ACC112 (cell line): ENCODE measurements around the gene PRR23E.

Experiments used
- H2AFZ ChIP-seq: fragments of 200-600 bp; sonication (generic); one replicate; pipeline ENCODE4 v1.6.0; 2017; ENCODE audit warnings: antibody characterized with exemption, low read length; ENCODE audit not compliant: unreplicated experiment
- H3K27ac ChIP-seq: fragments of 200-600 bp; sonication (generic); 2 replicates; pipeline ENCODE4 v1.5.1; 2014; ENCODE audit warnings: low read depth, mild to moderate bottlenecking, antibody characterized with exemption, low read length, moderate library complexity
- H3K27me3 ChIP-seq: fragments of 200-600 bp; sonication (generic); 2 replicates; pipeline ENCODE4 v1.6.1; 2014; ENCODE audit warnings: mild to moderate bottlenecking, antibody characterized with exemption, low read length, moderate library complexity, mixed read lengths; ENCODE audit not compliant: insufficient read depth
- H3K36me3 ChIP-seq: fragments of 200-600 bp; sonication (generic); 2 replicates; pipeline ENCODE4 v1.6.1; 2016; ENCODE audit warnings: mild to moderate bottlenecking, antibody characterized with exemption, low read length, moderate library complexity, mixed read lengths; ENCODE audit not compliant: insufficient read depth
- H3K4me1 ChIP-seq: fragments of 200-600 bp; sonication (generic); one replicate; pipeline ENCODE4 v1.6.1; 2016; ENCODE audit warnings: low read length, mixed read lengths; ENCODE audit not compliant: insufficient read depth, unreplicated experiment, control insufficient read depth
- H3K4me3 ChIP-seq: fragments of 200-600 bp; sonication (generic); 2 replicates; pipeline ENCODE4 v1.5.1; 2014; ENCODE audit warnings: mild to moderate bottlenecking, low read depth, low read length
- H3K79me2 ChIP-seq: fragments of 200-600 bp; sonication (generic); one replicate; pipeline ENCODE4 v1.6.0; 2016; ENCODE audit warnings: low read length; ENCODE audit not compliant: control insufficient read depth, unreplicated experiment, insufficient read depth

The PRR23E gene

DNA sequence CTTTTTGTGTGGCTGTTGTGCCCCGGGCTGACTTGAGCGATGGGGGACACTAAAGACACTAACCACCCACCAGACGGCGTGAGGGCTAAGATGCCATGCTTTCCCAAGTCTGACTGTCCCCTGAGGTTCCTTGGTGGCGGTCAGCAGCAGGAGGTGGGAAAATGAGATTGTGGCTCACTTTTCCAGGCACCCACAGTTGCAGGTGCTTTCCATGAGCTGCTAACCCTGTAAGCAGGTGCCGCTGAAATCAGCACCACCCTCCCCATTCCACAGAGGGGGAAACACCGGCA, 17.7 kb downstream of the PRR23E start:
- Histone ChIP-seq H3K4me3 (no peak overlapping the region), H3K27me3 (peaks cover 17% of the 10 kb centered on the region), H3K36me3 (no peaks in the 10 kb centered on the region), H3K79me2 (no peaks in the 10 kb centered on the region), H3K4me1 (no peaks in the 10 kb centered on the region), H2AFZ (no peak overlapping the region), H3K27ac (no peak overlapping the region)

DNA sequence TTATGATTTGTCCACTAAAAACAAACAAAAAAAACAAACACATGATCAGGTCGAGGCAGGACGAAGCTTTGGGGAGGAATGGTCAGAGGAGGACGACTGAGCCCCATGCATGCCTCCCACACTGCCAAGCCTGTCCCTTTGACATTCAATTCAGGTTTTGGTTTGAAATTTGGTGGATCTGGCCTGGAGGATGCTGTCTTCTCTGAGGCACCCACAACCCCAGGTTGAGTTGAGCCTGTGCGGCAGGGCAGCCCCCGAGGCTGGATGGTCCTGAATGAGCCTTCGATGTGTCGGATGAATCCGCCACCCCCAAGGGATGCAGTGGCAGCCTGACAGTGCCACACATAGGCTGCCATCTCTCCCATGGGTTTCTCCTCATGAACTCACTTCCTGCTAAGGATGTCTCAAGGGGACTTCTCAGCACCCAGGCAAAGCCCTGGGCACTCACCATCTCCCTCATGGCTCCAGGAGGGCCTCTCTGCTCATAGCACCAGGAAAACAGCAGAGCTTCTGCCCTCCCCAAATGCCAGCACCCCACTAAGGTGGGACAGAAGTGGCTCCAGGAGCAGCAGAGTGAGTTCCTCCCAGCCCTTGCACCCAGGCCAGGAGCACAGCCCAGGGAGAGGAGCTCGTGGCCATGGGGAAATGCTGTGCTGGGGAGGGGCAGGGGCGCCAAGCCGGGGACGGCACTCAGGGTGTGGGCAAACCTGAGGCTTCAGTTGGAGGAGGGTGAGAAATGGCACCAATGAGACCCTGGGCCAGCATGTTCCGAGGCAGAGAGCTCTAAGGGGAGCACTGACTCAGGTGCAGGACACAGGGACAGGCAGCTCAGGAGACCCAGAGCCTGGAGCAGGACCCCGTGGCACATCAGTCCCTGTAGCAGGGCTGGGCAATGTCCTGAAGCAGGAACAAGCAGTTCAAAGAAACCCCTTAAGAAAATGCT, 18.5 kb downstream of the PRR23E start:
- no peaks in the 10 kb centered on the region for H3K36me3 ChIP-seq
- no peak overlapping the region for H3K27ac ChIP-seq
- H3K79me2 ChIP-seq: no peaks in the 10 kb centered on the region
- H3K27me3 ChIP-seq: peaks cover 17% of the 10 kb centered on the region
- H3K4me1 ChIP-seq: no peaks in the 10 kb centered on the region
- no peak overlapping the region for H3K4me3 ChIP-seq
- no peak overlapping the region for H2AFZ ChIP-seq

DNA sequence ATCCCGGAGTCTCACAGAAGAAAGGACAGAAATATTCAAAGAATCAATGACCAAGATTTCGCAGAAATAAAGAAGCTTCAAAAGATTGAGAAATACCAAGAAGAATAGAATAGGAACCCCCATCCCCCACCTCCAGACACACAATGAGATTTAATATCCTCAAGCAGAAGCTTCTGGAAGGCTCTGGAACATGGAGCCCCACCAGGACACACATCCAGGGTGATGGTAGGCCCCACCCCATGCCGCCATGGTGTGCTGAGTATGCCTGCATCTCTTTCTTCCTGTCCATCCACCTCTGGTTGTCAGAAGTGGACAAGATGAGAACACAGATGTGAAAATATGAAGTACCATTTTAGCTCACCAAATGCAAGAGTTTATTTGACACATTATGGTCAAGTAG, 19.3 kb downstream of the PRR23E start:
- Histone ChIP-seq H3K27me3 (peaks cover 17% of the 10 kb centered on the region), H2AFZ (no peak overlapping the region), H3K36me3 (no peaks in the 10 kb centered on the region), H3K4me3 (no peak overlapping the region), H3K4me1 (peaks cover 6% of the 10 kb centered on the region), H3K79me2 (no peaks in the 10 kb centered on the region), H3K27ac (no peak overlapping the region)

DNA sequence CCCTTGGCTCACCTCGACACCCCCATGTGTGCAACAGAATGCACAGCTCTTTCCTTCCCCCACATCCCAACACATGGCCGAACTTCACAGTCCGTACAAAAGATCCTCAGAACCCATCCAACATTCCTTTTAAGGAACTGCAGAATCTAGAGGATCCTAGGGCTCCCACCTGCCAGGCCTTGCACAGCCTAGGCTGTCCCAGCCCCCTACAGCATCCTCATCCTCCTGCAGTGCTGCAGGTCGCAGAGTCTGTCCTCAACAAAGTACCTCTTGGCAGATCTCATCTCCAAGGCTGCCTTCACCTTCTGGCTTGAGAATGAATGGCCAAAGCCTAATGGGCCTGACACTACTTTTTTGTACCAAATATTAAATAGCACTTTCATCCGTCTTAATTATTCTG, 19.8 kb downstream of the PRR23E start:
- Histone ChIP-seq H3K27me3 (peaks cover 17% of the 10 kb centered on the region), H3K79me2 (no peaks in the 10 kb centered on the region), H2AFZ (no peak overlapping the region), H3K27ac (no peak overlapping the region), H3K36me3 (no peaks in the 10 kb centered on the region), H3K4me1 (peaks cover 8% of the 10 kb centered on the region), H3K4me3 (no peak overlapping the region)

DNA sequence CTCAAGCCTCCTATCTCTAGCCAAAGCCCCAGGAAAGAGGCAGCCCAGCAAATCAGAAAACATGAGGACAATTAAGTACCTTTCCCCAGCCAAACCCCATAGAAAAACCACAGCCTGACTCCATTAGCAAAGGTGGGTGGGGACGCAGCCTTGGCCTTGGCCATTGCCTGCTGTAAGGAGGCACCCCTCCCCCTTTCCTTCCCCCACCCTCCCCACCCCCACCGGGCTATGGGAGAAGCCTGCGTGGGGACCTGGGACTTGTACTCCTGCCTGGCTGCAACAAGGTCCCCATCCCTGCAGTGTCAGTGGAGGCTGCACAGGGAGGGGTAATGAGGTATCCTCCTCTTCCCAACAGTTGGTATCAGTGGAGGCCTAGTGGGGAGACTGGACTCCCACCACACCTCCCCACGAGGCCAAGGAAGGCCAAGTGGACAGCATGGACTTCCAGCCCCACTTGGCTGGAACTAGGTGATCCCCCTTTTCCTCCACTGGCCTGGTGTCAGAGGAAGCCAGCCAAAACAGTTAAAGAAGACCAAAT, 20.5 kb downstream of the PRR23E start:
- H3K4me3 ChIP-seq: no peak overlapping the region
- H3K36me3 ChIP-seq: no peaks in the 10 kb centered on the region
- no peak overlapping the region for H2AFZ ChIP-seq
- H3K79me2 ChIP-seq: no peaks in the 10 kb centered on the region
- no peak overlapping the region for H3K27ac ChIP-seq
- peaks cover 17% of the 10 kb centered on the region for H3K27me3 ChIP-seq
- H3K4me1 ChIP-seq: peaks cover 8% of the 10 kb centered on the region

DNA sequence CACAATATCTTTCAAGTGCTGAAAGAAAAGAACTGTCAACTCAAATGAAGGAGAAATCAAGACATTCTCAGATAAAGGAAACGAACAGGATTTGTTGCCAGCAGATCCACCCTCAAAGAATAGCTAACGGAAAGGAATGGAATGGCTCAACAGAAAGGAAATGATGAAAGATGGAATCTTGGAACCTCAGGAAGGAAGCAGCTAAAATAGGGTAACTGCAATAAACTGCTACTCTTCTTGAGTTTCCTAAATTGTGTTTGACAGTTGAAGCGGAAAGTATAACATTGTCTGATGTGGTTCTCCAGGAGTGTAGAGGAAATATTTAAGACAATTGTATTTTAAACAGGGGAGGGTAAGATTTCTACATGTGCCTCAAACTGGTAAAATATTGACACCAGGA, 22.0 kb downstream of the PRR23E start:
- H3K79me2 ChIP-seq: no peaks in the 10 kb centered on the region
- no peaks in the 10 kb centered on the region for H3K36me3 ChIP-seq
- H3K27me3 ChIP-seq: peaks cover 15% of the 10 kb centered on the region; the same call in 1 of the 2 replicates
- no peak overlapping the region for H3K27ac ChIP-seq
- H3K4me3 ChIP-seq: no peak overlapping the region
- H3K4me1 ChIP-seq: peaks cover 8% of the 10 kb centered on the region
- no peak overlapping the region for H2AFZ ChIP-seq

DNA sequence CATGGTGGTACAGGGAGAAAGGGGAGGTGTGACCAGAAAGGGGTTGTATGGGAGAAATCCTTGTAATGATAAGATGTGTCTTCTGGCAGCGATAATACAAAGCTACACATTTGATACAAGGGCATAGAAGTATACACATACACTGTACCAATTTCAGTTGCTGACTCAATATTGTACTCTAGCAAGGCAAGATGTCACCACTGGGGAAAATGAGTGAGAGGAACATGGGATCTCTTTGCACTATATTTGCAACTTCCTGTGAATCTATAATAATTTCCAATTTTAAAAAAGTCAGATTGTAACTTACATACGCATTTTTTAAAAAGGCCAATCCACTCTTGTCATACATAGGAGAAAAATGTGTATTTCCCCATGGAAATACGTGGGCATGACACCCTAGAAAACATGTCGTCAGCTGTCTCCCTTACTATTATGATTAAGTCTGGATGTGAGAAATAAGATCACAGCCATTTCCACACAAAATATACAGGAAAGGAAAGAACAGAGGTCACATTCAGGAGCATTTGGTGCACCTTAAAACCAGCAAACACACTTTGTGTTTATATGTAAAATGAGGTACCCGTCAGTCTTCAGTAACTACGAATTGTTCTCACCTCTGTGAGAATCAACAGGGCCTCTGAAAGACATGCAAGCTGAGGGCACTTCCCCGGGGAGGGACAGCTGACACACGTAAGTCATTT, 22.9 kb downstream of the PRR23E start:
- Histone ChIP-seq H3K4me3 (no peak overlapping the region), H2AFZ (no peak overlapping the region), H3K79me2 (no peaks in the 10 kb centered on the region), H3K36me3 (no peaks in the 10 kb centered on the region), H3K4me1 (peaks cover 8% of the 10 kb centered on the region), H3K27me3 (peaks cover 15% of the 10 kb centered on the region; the same call in 1 of the 2 replicates), H3K27ac (no peak overlapping the region)

DNA sequence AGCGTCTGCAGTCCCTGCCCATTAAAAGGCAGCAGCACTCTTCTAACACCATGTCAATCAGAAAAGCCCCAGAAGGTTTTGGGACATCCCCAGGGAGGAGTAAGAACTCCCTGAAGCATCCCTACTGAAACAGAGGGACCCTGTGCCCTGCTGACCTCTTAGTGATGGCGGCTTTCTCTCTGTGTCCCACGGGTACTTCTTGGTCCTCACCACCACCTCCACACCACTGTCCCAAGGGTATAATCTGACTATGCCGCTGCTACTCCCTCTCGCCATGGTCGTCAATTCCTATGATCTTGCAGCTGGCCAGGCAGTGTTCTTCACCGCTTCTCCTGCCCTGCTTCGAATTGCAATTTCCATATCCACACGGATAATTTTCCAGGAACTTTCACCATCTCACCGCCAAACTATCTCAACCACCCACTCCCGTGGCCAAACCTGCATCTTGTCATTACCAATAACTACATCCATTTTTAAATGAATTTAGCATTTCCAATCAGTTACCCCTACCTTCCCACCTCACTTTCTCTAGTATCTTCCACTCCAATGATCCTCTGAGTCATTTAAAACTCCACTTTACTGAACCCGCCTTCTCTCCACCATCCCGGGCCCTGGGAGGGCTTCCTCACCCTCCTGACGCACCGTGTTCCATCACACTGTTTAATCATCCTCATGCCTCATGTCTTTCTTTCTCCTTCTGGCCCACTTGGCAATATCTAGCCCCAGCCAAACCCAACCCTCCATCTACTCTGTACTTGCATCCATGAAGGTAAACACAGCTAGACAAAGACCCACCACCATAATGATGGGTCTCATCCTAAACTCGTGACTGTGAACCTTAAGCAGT, 23.7 kb downstream of the PRR23E start:
- Histone ChIP-seq H3K4me3 (no peak overlapping the region), H3K4me1 (peaks cover 8% of the 10 kb centered on the region), H3K36me3 (no peaks in the 10 kb centered on the region), H2AFZ (no peak overlapping the region), H3K79me2 (no peaks in the 10 kb centered on the region), H3K27me3 (peaks cover 9% of the 10 kb centered on the region; the same call in 1 of the 2 replicates), H3K27ac (no peak overlapping the region)

DNA sequence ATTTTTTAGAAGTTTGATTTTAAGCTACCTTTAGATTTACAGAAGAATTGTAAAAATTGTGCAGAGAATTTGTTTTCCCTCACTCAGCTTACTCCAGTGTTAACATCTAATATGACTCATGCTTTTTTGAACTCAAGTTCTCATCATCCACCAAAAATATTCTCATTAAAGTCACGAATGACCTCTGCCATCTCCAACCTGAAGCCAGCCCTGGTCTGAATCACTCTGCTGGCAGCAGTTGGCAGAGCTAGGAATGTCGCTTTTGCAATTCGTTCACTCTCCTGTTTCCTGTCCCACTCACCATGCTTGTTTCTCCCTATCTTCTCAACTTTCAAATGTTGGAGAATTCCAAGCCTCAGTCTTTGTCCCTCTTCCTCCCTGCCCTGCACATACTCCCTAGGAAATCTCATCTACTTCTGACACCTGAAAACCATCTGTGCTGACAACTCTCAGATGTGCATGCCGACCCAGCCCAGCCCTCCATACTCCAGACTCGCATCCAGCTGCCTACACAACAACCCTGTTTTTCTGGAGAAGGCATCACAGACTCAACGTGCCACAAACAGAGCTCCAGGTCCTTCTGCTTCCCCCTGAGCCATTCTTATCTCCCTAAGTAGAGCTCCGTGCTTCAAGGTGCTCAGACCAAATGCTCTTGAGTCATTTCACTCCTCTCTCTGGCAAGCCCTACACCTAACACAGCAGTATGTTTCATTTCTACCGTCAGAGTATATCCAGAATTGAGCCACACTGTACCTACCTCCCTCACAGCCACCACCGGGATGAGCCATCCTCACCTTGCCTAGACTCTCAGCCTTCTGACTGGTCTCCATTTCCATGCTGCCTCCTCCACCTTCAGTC, 24.9 kb downstream of the PRR23E start:
- peaks cover 15% of the 10 kb centered on the region; the same call in 1 of the 2 replicates for H3K27me3 ChIP-seq
- H3K36me3 ChIP-seq: no peaks in the 10 kb centered on the region
- H3K27ac ChIP-seq: no peak overlapping the region
- peaks cover 8% of the 10 kb centered on the region for H3K4me1 ChIP-seq
- no peak overlapping the region for H3K4me3 ChIP-seq
- no peaks in the 10 kb centered on the region for H3K79me2 ChIP-seq
- H2AFZ ChIP-seq: no peak overlapping the region
